Endothelial cell of umbilical vein (primary cell): Measurements from ENCODE around the gene YDJC. TPM values are rescaled to one million over a fixed set of nuclear protein-coding genes. Genes with fewer than 3 reads are reported as not detected.
"Not testable (repeated sequence)": the region's sequence is repeated elsewhere in the genome, so short reads cannot be mapped to it uniquely, and the experiment has no call there.

Experiments
- BruUV-seq: library from RNA; stranded (reverse); fragments of 400-500 nt; replicated peaks from 2 replicates; lab custom pipeline; 2021; lab: Mats Ljungman, UMichigan
- CTCF ChIA-PET: fragments of 300-600, 350-600 bp; sonication (Branson Sonifier 250); formaldehyde crosslinking; loops from one replicate; lab custom pipeline; 2021; ENCODE audit warnings: antibody characterized with exemption, inconsistent platforms; lab: Charles Lee
- POLR2A ChIA-PET: fragments of 300-600, 350-600 bp; sonication (Branson Sonifier 250); formaldehyde crosslinking; loops from one replicate; lab custom pipeline; 2021; ENCODE audit warnings: antibody characterized with exemption, inconsistent platforms; lab: Charles Lee
- DNase-seq: peaks from one replicate; pipeline ENCODE4 v3.0.0-alpha.2; 2011; ENCODE audit warnings: low read depth, low spot score
- FAIRE-seq: peaks from 2 replicates; lab custom pipeline; 2011; peaks lifted over from hg19 to GRCh38; lab: Jason Lieb, UNC
- H2AFZ ChIP-seq: 2 replicates; pipeline ENCODE4 v1.6.0; 2012; ENCODE audit warnings: low read depth, low read length, control low read depth, inconsistent platforms
- H3K27ac ChIP-seq: 2 replicates; pipeline ENCODE4 v1.5.1; 2011; ENCODE audit warnings: low read depth, mild to moderate bottlenecking, control low read depth, low read length, moderate library complexity; ENCODE audit not compliant: insufficient read depth
- H3K27me3 ChIP-seq, 2 experiments: 2 replicates each; pipeline versions ENCODE4 v1.6.0 to v1.6.1; 2011; ENCODE audit warnings: low read length in 2 of 2, mixed read lengths in 1 of 2; ENCODE audit not compliant: control insufficient read depth in 2 of 2, insufficient read depth in 2 of 2
- H3K36me3 ChIP-seq, 2 experiments: 2 replicates in 1 of 2; 3 replicates in 1 of 2; pipeline ENCODE4 v1.5.1; 2011; ENCODE audit warnings: low read length in 2 of 2, mild to moderate bottlenecking in 1 of 2, moderate library complexity in 1 of 2; ENCODE audit not compliant: control insufficient read depth in 2 of 2, insufficient read depth in 2 of 2; ENCODE audit errors: extremely low read depth in 1 of 2
- H3K4me1 ChIP-seq: 3 replicates; pipeline ENCODE4 v1.5.1; 2011; ENCODE audit warnings: mild to moderate bottlenecking, low read length; ENCODE audit not compliant: control insufficient read depth, insufficient read depth; ENCODE audit errors: extremely low read depth
- H3K4me2 ChIP-seq: 2 replicates; pipeline ENCODE4 v1.6.1; 2011; ENCODE audit warnings: low read length, control low read depth, mixed read lengths; ENCODE audit not compliant: insufficient read depth
- H3K4me3 ChIP-seq, 3 experiments: fragments of 200-600 bp in 1 of 3; sonication (generic), shearing (Covaris generic) in 1 of 3; replicated peaks in 1 of 3; 2 replicates each; pipeline ENCODE4 v1.5.1; 2011 to 2016; ENCODE audit warnings: control low read depth in 3 of 3, low read length in 3 of 3, mild to moderate bottlenecking in 2 of 3, inconsistent platforms in 1 of 3, low read depth in 1 of 3, moderate library complexity in 1 of 3; ENCODE audit not compliant: insufficient read depth in 1 of 3
- H3K79me2 ChIP-seq: 2 replicates; pipeline ENCODE4 v1.6.0; 2012; ENCODE audit warnings: low read length, inconsistent platforms; ENCODE audit not compliant: control insufficient read depth, insufficient read depth
- H3K9ac ChIP-seq: replicated peaks from 2 replicates; pipeline ENCODE3; 2011; ENCODE audit warnings: low read length, control low read depth; ENCODE audit not compliant: insufficient read depth; ENCODE audit errors: extremely low read depth
- H3K9me1 ChIP-seq: replicated peaks from 3 replicates; pipeline ENCODE4 v1.6.0; 2011; ENCODE audit warnings: mild to moderate bottlenecking, low read length; ENCODE audit not compliant: control insufficient read depth, insufficient read depth; ENCODE audit errors: extremely low read depth
- H3K9me3 ChIP-seq: replicated peaks from 2 replicates; pipeline ENCODE4 v1.5.1; 2012; ENCODE audit warnings: low read length, inconsistent platforms; ENCODE audit not compliant: control insufficient read depth, insufficient read depth
- H4K20me1 ChIP-seq: replicated peaks from 2 replicates; pipeline ENCODE3; 2011; ENCODE audit warnings: mild to moderate bottlenecking, low read length; ENCODE audit not compliant: control insufficient read depth, insufficient read depth; ENCODE audit errors: extremely low read depth
- CTCF ChIP-seq, 2 donors: IDR thresholded peaks; 1 replicate in 1 of 2; 2 replicates in 1 of 2; pipeline ENCODE4 v1.5.1; 2011; ENCODE audit warnings: low read length in 2 of 2, mild to moderate bottlenecking in 2 of 2, moderate library complexity in 2 of 2, control low read depth in 1 of 2, inconsistent platforms in 1 of 2, low read depth in 1 of 2; ENCODE audit not compliant: insufficient read depth in 1 of 2; ENCODE audit errors: extremely low read depth in 1 of 2
- EZH2 ChIP-seq: IDR thresholded peaks from 2 replicates; pipeline ENCODE4 v1.6.1; 2012; ENCODE audit warnings: borderline replicate concordance, low read depth, mild to moderate bottlenecking, moderate library complexity, low read length, inconsistent platforms; ENCODE audit not compliant: severe bottlenecking
- FOS ChIP-seq: IDR thresholded peaks from 2 replicates; pipeline ENCODE4 v1.6.1; 2011; ENCODE audit warnings: mild to moderate bottlenecking, low read length, moderate library complexity, borderline replicate concordance; ENCODE audit not compliant: insufficient read depth
- GATA2 ChIP-seq: IDR thresholded peaks from 2 replicates; pipeline ENCODE4 v1.7.0; 2011; ENCODE audit warnings: low read depth, mild to moderate bottlenecking, moderate library complexity, mixed read lengths, low read length; ENCODE audit not compliant: insufficient read length, insufficient read depth
- JUN ChIP-seq: IDR thresholded peaks from 2 replicates; pipeline ENCODE4 v1.6.1; 2011; ENCODE audit warnings: borderline replicate concordance, low read depth; ENCODE audit not compliant: insufficient read length, insufficient read depth
- MYC ChIP-seq: IDR thresholded peaks from one replicate; pipeline ENCODE4 v1.6.1; 2011; ENCODE audit warnings: mild to moderate bottlenecking, low read depth, low read length
- POLR2A ChIP-seq: IDR thresholded peaks from 2 replicates; pipeline ENCODE4 v1.6.1; 2012; ENCODE audit warnings: low read depth, mild to moderate bottlenecking, control low read depth, low read length
- POLR2AphosphoS5 ChIP-seq: IDR thresholded peaks from 2 replicates; pipeline ENCODE4 v1.6.1; 2012; ENCODE audit warnings: low read depth, mild to moderate bottlenecking, control low read depth, low read length, moderate library complexity; ENCODE audit not compliant: insufficient read depth
- dilution Hi-C: fragments of 300-500 bp; cut with MboI; formaldehyde crosslinking; loops from one replicate; pipeline ENCODE4 v1.15.0; 2019; ENCODE audit warnings: low sequenced_read_pairs; ENCODE audit not compliant: extremely low pct_ligation_motif_present
- intact Hi-C: fragments of 100-400 bp; cut with micrococcal nuclease; formaldehyde crosslinking; loops from one replicate; pipeline ENCODE4 v1.10.0; 2022
- polyA plus RNA-seq, 4 experiments: library from polyadenylated mRNA; depleted of rRNA in 3 of 4; stranded (reverse) in 3 of 4; unstranded in 1 of 4; fragments of >200 nt; gene quantifications; 2 replicates each; pipeline versions ENCODE4 v1.2.1 to v1.2.3, GENCODE V29; 2011 to 2012; ENCODE audit warnings: missing spikeins in 1 of 4
- total RNA-seq: library from RNA; stranded (reverse); gene quantifications from 2 replicates; pipeline ENCODE4 v1.2.3, GENCODE V29; 2021
- TF ChIP-seq, protein P1 (sequence below): IDR thresholded peaks from 2 replicates; pipeline ENCODE4 v1.6.1; 2011; ENCODE audit not compliant: insufficient read depth, insufficient read length

The YDJC gene
- total and polyA plus RNA-seq, 2 donors (not counting 3 experiments of a cell fraction or from before 2014, with no cell fraction given), result 27.2 to 29.9 TPM

GRCh38 chr22:21617337-21617736, 12.5 kb downstream of the YDJC start:
- intact Hi-C loops, H3K27me3 ChIP-seq, POLR2A ChIA-PET, H3K27ac ChIP-seq, H2AFZ ChIP-seq, DNase-seq, H4K20me1 ChIP-seq, BruUV-seq, H3K9me1 ChIP-seq, FAIRE-seq, H3K4me1 ChIP-seq, H3K9me3 ChIP-seq, dilution Hi-C loops, H3K9ac ChIP-seq, H3K4me2 ChIP-seq, H3K4me3 ChIP-seq: not testable (repeated sequence)
- CTCF ChIA-PET, result interaction anchor here (1.3 kb wide), 1 partner anchor 24 kb away, joined by 3 read pairs; no protein-coding TSS in a partner anchor
- Histone ChIP-seq H3K79me2 (peaks cover 71% of the 10 kb centered on the region), H3K36me3 (peaks cover 3 to 14% of the 10 kb centered on the region in 2 experiments)

- ChIA-PET CTCF (interaction anchor here (1.2 to 1.6 kb wide), 2 partner anchors 13 to 31 kb away, joined by 3 to 7 read pairs; no protein-coding TSS in a partner anchor), POLR2A (no interaction called here)
- peaks cover 9 to 22% of the 10 kb centered on the region in 2 experiments for H3K36me3 ChIP-seq
- H3K79me2 ChIP-seq, result peaks cover 75% of the 10 kb centered on the region
- peaks cover 3% of the 10 kb centered on the region for H4K20me1 ChIP-seq
- H3K27me3 ChIP-seq, result no peaks in the 10 kb centered on the region
- no peaks in the 10 kb centered on the region for H3K4me1 ChIP-seq
- no peak overlapping the region for H3K4me2 ChIP-seq
- TF ChIP-seq FOS, result no peak
- TF ChIP-seq EZH2, result no peak
- no peak for TF ChIP-seq POLR2AphosphoS5
- no peak for TF ChIP-seq POLR2A
- TF ChIP-seq MYC, result no peak
- no peak for TF ChIP-seq JUN
- TF ChIP-seq, protein P1, sequence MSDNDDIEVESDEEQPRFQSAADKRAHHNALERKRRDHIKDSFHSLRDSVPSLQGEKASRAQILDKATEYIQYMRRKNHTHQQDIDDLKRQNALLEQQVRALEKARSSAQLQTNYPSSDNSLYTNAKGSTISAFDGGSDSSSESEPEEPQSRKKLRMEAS, result no peak
- no peak for TF ChIP-seq GATA2
- no peak for TF ChIP-seq CTCF (IDR thresholded peaks at IDR 0.05; ENCODE audit: extremely low read depth in 1 of 2, insufficient read depth in 1 of 2, low read depth in 1 of 2, low read length in 2 of 2)
- H2AFZ ChIP-seq, result no peak overlapping the region
- DNase-seq (no peak), FAIRE-seq (no peak)
- BruUV-seq, result no TSS peak
- H3K27ac ChIP-seq, result no peak overlapping the region
- intact Hi-C loops, result no loop called here
- dilution Hi-C loops, result no loop called here
- no peak overlapping the region for H3K4me3 ChIP-seq
- H3K9me1 ChIP-seq, result no peaks in the 10 kb centered on the region
- H3K9me3 ChIP-seq, result no peaks in the 10 kb centered on the region
- no peak overlapping the region for H3K9ac ChIP-seq
Observed at GRCh38 chr22:21615731-21616130, 14.1 kb downstream of the YDJC start.
